NCI-H146 treated with DMSO at 0.1 percent for 48 hours (cell line): ENCODE data around the gene RBM18.

Experiments used
- DNase-seq: peaks from one replicate; lab custom pipeline; 2025; ENCODE audit not compliant: unreplicated experiment; lab: John Stamatoyannopoulos, UW

RBM18 gene

GRCh38 chr9:122261469-122261881 is 3.2 kb downstream of the RBM18 start:
- no peak for DNase-seq

DNA sequence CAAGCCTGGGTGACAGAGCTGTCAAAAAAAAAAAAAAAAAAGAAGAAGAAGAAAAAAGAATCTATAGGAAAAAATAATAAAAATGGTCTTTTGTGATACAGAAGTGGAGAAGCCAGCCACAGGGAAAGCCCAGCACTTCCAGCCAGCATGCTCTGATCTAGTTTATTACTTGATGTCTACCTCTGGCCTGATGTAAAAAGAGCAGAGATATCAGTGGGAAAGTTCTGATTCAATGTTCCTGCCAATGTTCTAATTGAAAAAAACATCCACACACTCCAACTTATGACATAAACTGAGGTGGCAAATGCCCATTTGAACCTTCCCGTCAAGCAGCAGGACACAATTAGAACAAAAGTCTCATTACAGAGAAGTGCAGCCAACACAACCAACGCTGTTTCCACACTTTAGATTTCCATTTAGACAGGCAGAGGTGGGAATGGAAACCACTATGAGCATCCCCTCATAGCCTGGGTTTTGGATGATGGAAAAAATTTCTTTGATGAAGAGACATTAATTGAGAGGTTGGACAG is 5.7 kb downstream of the RBM18 start:
- no peak for DNase-seq

- no peak for DNase-seq
Measured at GRCh38 chr9:122256206-122256605, 8.4 kb downstream of the RBM18 start.

- DNase-seq, result no peak
Measured at GRCh38 chr9:122254761-122255160, 9.9 kb downstream of the RBM18 start.

DNA sequence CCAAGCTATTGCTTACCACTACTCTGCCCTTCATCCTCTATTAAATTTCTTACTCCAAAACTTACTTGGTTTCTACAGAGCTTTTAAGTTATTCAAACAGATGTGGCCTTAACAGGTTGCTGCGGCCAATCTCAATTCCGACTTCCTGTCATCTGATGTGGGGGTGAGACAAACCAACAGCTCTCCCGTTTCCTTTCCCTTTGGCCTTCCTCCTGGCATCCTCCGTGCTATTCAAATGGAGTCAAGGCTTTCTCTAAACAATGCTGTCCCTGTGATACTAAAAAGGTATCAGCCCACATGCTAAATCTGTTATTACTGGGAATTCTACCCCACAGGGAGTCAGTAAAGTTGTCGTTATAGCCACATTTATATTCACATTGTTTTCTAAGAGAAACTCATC is 11.8 kb downstream of the RBM18 start:
- DNase-seq, result no peak

- DNase-seq, result no peak
Measured at GRCh38 chr9:122251351-122251750, 13.3 kb downstream of the RBM18 start.

- no peak for DNase-seq
Measured at GRCh38 chr9:122248448-122248865, 16.2 kb downstream of the RBM18 start.

DNA sequence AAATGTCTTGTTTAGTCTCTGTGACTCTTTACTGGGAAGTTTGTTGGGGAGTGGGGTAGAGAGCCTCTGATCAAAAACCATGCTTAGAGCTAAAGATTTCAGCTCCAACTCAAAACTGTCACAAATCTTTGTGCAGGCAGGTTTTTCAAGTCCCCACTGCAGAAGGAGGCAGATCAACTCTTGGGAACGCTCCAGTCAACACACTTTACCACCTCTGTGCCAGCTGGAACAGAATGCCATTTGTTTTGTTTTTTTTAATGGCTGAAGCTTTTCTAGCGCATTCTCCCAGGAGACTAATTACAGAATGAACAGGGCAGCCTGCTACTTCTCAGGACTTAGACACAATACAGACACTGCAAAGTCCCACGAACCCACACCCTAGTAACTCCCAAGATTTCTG is 18.0 kb downstream of the RBM18 start:
- DNase-seq, result no peak

DNA sequence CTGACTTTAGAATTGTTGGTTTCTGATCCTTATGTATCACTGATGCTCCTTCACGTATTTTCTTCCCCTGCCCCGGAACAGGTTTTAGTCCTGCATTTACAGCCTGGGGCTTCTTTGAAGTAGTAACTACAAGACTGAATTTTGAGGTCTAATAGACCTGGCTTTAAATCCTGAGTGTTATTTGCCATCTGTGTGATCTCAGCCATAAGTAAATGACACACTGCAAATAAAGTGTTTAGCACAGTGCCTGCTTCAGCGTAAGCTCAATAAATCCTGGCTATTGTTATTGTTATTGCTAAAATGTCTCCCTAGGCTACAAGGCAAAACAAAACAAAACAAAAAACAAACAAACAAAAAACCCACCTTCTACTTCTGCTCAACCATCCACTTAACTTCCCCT is 20.3 kb downstream of the RBM18 start:
- no peak for DNase-seq

GRCh38 chr9:122239722-122240121 is 24.9 kb downstream of the RBM18 start:
- DNase-seq, result no peak

DNA sequence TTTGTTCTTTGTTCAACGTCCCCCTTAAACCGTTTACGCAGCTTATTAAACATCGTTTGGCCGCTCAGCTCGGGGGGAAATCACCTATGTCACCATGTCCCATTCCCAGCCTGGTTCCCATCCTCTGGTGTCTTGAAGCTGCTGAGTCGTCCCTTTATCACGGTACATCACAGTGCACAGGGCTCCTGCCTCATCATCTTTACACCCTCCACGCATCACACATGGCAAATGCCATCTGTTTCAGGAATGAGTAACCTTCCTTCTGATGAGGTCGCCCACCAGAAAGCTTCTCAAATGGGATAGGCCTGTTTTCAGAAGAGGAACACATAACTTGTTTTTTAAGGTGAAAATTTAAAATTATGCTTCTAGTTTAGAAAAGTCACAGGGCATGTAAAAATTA is 28.0 kb downstream of the RBM18 start:
- no peak for DNase-seq

GRCh38 chr9:122234022-122234748 is 30.5 kb downstream of the RBM18 start:
- DNase-seq, result no peak

DNA sequence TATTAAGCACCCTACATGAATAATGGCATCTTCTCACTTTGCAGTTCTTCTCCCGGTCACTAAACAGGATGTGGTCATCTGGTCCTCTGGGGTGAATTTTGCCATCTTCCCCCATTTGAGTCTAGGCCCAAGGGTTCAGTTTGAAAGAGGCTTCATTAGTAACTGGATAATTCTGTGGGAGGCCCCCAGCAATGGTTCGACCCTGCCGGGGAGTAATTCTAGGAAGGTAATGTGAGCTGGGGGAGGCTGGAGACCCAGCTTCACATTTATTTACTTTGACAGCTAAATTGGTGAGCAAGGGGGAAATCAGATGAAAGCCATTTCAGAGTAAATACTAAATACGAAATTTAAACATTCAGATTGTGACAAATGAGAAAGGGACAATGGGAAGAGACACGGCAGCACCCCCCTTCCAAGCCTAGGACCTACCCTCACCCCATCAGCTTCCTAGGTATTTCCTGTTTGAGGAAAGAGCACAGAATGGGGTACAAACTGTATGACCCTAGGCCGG is 31.8 kb downstream of the RBM18 start:
- DNase-seq, result no peak

DNA sequence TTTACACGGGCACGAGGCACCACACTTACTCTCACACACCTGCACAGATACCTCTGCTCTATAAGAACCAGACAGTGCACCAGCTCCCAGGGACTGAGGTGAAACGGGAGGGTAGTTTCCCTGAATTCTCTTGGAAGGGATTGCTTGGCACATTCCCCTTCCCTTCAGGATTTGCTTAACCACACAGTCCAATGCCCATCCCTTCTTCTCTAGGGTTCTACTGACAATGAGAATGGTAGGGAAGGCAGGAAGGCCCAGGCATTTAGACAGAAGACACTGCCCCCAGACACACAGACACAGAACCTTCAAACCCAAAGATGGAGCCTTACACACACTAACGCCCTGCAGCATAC is 35.2 kb downstream of the RBM18 start:
- DNase-seq, result no peak

GRCh38 chr9:122228568-122229484 is 35.8 kb downstream of the RBM18 start, which contains the start of gene LHX6:
TSS of gene LHX6 (minus strand) at chr9:122228957. CDS start at chr9:122228740, 217 bp downstream.
- DNase-seq, result no peak

GRCh38 chr9:122228191-122228567 is 36.5 kb downstream of the RBM18 start:
- DNase-seq, result no peak

DNA sequence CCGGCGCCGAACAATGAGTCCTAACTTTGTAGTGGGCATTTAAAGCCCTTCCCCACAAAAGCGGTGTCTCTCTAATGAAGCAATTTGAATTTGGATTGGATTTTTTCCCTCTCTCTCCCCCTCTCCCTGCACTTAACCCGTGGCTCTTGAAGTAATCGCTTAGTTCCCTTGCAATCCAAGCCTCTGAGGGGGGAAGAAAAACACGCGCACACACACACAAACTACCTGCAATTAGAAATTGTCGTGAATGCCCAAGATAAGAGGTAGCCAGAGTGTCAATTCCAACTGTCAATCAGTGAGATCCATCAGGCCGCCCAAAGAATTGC is 37.1 kb downstream of the RBM18 start:
- no peak for DNase-seq

GRCh38 chr9:122226758-122227574 is 37.7 kb downstream of the RBM18 start:
- no peak for DNase-seq

DNA sequence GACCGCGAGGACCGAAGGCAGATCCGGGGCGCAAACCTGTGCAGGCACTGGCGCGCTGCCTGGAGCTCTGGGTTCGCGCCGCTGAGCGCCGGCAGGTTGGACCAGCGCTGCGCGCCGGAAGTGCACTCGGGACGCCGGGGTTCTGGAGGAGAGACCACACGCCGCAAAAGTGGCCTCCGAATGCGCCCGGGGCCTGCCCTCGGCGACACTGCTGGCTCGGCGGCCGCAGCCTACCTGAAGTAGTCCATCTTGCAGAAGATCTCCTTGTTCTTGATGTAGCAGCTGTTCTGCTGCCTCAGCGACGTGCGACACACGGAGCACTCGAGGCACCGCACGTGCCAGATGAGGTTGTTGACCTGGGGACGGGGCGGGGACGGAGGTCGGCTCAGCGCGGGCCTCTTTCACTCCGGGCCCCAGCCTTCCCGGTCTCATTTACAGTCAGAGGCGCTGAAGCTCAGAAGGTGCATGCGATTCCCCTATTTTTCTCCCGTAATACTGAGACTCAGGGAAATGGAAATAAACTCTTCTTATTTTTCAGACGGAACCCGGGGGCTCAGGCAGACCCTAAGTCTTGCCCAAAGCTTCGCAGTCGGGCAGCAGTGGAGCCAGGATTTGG is 38.4 kb downstream of the RBM18 start:
- DNase-seq, result no peak

DNA sequence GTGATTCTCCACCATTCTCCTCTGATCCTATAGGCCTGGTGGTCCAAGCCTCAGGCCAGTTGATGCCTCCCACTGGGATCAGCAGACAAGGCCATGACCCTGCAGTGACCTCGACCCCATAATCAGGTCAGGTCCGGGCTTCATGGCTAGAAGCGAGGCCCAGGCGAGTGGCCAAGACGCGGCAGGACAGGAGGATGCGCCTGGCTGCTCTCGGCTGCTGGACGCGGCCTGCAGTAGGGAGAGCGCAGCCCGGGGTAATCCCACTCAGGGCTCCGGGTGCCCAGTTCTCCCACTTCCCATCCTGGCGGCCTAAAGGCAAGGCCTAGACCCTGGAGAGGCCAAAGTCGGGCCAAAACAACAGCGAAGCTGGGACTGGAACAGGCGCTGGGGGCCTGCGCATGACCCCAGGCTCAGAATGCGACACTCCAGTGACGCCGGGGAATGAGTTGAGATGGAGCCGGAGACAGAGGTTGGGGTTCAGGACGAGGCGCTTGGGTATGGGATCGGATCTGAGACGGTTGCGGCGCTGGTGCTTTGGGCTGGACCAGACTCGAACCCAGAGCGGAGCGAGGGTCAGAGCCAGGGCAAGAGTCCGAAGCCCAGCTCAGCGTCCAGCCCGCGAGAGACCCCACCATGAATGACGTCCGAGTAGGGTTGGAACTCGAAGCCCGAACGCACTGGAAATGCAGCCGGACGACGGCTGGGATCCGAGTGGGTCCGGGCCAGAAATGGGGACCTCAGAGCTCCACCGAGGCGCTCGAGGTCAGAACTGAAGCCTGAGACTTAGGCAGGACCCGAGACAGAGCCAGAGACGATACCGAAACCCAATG is 39.1 kb downstream of the RBM18 start:
- DNase-seq, result no peak
